D341Med (cell line): Measurements from ENCODE around the gene FCER1A.

ENCODE experiments used
- DNase-seq: peaks from one replicate; pipeline ENCODE4 v3.0.0; 2012; ENCODE audit warnings: low spot score

FCER1A gene

GRCh38 chr1:159352436-159352835 lies 50.3 kb downstream of the FCER1A start:
- no peak for DNase-seq
